Esophagus muscularis mucosa (tissue), 4 donors: ENCODE results near the gene RUNX1. TPM values are rescaled to one million over a fixed set of nuclear protein-coding genes. Genes with fewer than 3 reads are reported as not detected.

Source experiments
- DNase-seq: peaks from one replicate; pipeline ENCODE4 v3.0.0-alpha.2; 2017; ENCODE audit errors: extremely low spot score
- H3K27ac ChIP-seq, 4 donors: fragments of 200-600 bp; sonication (generic); replicated peaks in 1 of 4; 1 replicate in 3 of 4; 2 replicates in 1 of 4; pipeline ENCODE4 v1.5.1; 2016 to 2019; ENCODE audit warnings: mild to moderate bottlenecking in 1 of 4
- H3K27me3 ChIP-seq, 4 donors: fragments of 200-600 bp; sonication (generic); one replicate each; pipeline versions ENCODE4 v1.5.1 to v1.6.0; 2016 to 2019
- H3K36me3 ChIP-seq, 4 donors: fragments of 200-600 bp; sonication (generic); one replicate each; pipeline ENCODE4 v1.5.1; 2016 to 2019
- H3K4me1 ChIP-seq, 4 donors: fragments of 200-600 bp; sonication (generic); one replicate each; pipeline ENCODE4 v1.5.1; 2016 to 2019
- H3K4me3 ChIP-seq, 4 donors: fragments of 200-600 bp; sonication (generic); 1 replicate in 2 of 4; 2 replicates in 2 of 4; pipeline ENCODE4 v1.5.1; 2016 to 2019; ENCODE audit warnings: mild to moderate bottlenecking in 4 of 4, moderate library complexity in 1 of 4
- H3K9me3 ChIP-seq, 4 donors: fragments of 200-600 bp; sonication (generic); 1 replicate in 3 of 4; 2 replicates in 1 of 4; pipeline ENCODE4 v1.5.1; 2016 to 2019
- EP300 ChIP-seq: sonication (generic); formaldehyde crosslinking; IDR thresholded peaks from one replicate; pipeline ENCODE4 v1.6.1; 2017; ENCODE audit warnings: antibody characterized with exemption
- POLR2A ChIP-seq: fragments of 450-650 bp; IDR thresholded peaks from one replicate; pipeline ENCODE4 v1.6.1; 2017; ENCODE audit warnings: antibody characterized with exemption, moderate library complexity, mild to moderate bottlenecking, low read depth
- POLR2AphosphoS5 ChIP-seq, 2 donors: sonication (generic); formaldehyde crosslinking; IDR thresholded peaks; one replicate each; pipeline ENCODE4 v1.6.1; 2017; ENCODE audit warnings: antibody characterized with exemption in 2 of 2
- WGBS: methylation state at CpG from one replicate; pipeline ENCODE4 v1.1.5; 2018; 5-methylcytosine and 5-hydroxymethylcytosine counted together
- intact Hi-C: fragments of 100-400 bp; cut with DNase I; formaldehyde crosslinking; loops from one replicate; pipeline ENCODE4 v1.15.1; 2023
- total RNA-seq, 4 donors: library from RNA; depleted of rRNA; stranded (reverse); fragments of >200 nt; gene quantifications; one replicate each; pipeline versions ENCODE4 v1.1.0 to v1.2.1, GENCODE V29; 2016
- TF ChIP-seq, protein P1 (sequence below), 3 experiments: fragments of 200-600 bp in 2 of 3; fragments of 450-650 bp in 1 of 3; sonication (generic) in 2 of 3; IDR thresholded peaks; one replicate each; pipeline ENCODE4 v1.5.1; 2017 to 2019; ENCODE audit warnings: antibody characterized with exemption in 3 of 3, mild to moderate bottlenecking in 2 of 3, moderate library complexity in 1 of 3

RUNX1 gene
- total RNA-seq, 4 donors from 2014 or later: 3.7 to 10.9 (median 5.6) TPM

DNA sequence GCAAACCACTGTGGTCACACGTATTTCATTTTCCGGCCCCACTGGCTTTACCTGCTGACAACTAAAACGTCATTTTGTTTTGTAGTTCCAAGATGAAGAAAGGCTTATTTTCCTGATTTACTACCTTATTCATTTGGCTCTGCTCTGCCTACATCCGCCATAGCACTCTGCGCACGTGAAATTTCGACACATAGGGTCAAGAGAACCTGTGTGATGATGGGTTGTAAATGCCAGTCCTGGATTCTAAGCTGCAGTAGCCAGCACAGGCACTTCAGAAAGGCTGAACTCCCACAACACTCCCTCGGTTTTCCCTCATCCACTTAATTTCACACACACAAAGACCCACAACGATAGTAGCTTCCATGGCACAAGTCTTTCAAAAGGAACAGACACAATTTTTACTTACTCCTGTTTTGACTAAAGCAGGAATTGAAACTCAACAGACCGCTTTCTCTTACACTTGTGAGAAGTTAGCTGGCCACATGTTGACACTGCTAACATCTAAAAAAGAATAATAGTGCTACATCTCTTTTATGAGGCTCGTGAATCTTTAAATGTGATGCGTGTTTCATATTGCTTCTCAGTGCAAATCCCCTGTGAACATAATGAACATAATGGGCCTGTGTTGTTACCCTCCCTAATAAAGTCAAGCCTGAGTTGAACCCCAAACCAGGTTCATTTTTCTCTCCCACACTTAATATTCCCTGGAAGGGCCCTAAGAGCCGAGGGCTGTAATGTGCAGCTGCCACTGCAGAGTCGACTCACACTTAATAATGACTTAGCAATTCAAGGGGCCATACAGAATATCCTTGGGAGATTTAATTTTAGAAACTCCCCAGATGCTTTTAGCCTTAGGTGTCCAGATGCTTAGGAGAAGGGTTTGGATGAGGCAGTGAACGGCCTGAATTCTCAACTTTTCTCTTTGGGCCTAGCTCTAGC lies 1.5 kb upstream of the RUNX1 start:
- no peaks in the 10 kb centered on the region for H3K9me3 ChIP-seq
- H3K27me3 ChIP-seq: peaks cover 0 to 13% (median 1%) of the 10 kb centered on the region in 4 donors
- no peak overlapping the region for H3K4me3 ChIP-seq
- H3K27ac ChIP-seq: no peak overlapping the region
- no peaks in the 10 kb centered on the region for H3K36me3 ChIP-seq
- peak; percentile 66 for DNase-seq
- intact Hi-C loops: no loop called here
- TF ChIP-seq, protein P1, sequence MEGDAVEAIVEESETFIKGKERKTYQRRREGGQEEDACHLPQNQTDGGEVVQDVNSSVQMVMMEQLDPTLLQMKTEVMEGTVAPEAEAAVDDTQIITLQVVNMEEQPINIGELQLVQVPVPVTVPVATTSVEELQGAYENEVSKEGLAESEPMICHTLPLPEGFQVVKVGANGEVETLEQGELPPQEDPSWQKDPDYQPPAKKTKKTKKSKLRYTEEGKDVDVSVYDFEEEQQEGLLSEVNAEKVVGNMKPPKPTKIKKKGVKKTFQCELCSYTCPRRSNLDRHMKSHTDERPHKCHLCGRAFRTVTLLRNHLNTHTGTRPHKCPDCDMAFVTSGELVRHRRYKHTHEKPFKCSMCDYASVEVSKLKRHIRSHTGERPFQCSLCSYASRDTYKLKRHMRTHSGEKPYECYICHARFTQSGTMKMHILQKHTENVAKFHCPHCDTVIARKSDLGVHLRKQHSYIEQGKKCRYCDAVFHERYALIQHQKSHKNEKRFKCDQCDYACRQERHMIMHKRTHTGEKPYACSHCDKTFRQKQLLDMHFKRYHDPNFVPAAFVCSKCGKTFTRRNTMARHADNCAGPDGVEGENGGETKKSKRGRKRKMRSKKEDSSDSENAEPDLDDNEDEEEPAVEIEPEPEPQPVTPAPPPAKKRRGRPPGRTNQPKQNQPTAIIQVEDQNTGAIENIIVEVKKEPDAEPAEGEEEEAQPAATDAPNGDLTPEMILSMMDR (IDR thresholded peaks at IDR 0.05): no peak
- TF ChIP-seq POLR2AphosphoS5 (IDR thresholded peaks at IDR 0.05) (no peak), POLR2A (no peak), EP300 (no peak)
- H3K4me1 ChIP-seq: peaks cover 8 to 48% (median 34%) of the 10 kb centered on the region in 4 donors
- WGBS: 78% methylated on average over 15 of the region's 15 CpGs

DNA sequence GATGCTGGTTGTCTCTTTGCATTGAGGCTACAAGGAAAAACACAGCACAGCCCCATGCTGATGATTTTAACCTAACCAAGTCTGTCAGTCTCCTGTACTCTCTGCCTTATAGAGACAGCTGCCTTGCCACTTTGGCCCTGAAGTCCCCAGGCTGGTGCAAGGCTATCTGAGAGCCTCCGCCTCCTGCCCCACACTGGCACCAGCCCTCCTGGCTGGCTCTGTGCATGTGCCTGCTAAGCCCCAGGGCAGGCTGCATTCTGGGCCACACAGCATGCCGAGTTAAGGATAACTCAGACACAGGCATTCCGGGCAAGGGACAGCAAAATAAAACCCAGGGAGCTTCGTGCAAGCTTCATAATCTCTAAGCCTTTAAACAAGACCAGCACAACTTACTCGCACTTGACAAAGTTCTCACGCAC lies 910 bp downstream of the RUNX1 start:
- Histone ChIP-seq H3K4me1 (peaks cover 8 to 36% (median 23%) of the 10 kb centered on the region in 4 donors), H3K27me3 (peaks cover 0 to 16% (median 3%) of the 10 kb centered on the region in 4 donors), H3K9me3 (no peaks in the 10 kb centered on the region), H3K36me3 (no peaks in the 10 kb centered on the region), H3K4me3 (peak overlapping the region; percentile 26 to 41 (median 28)), H3K27ac (peak overlapping the region in 2 of 4 donors; percentile 3 to 45)
- intact Hi-C loops: no loop called here
- no peak for TF ChIP-seq EP300
- TF ChIP-seq, protein P1 (IDR thresholded peaks at IDR 0.05): no peak
- no peak for TF ChIP-seq POLR2AphosphoS5 (IDR thresholded peaks at IDR 0.05)
- no peak for TF ChIP-seq POLR2A
- WGBS: 78% methylated on average over 6 of the region's 6 CpGs
- peak; percentile 77 for DNase-seq

DNA sequence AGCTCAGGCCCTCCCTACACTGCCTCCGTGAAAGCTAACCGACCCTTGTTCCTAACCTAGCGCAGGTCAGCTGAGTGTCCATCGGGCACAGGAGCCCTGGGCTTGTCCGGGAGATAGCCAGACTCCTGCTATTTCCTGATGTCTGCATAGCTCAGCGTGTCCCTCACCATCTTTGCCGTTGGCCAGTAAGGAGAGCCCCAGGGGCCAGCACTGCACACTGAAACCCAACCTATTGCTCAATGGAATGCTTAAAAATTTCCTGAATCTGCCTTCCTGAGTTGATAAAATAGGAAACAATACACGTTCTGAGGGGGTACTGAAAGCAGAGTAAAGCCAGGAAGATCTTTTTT lies 2.2 kb downstream of the RUNX1 start:
- TF ChIP-seq, protein P1 (IDR thresholded peaks at IDR 0.05): no peak
- TF ChIP-seq EP300 (no peak), POLR2AphosphoS5 (IDR thresholded peaks at IDR 0.05) (no peak), POLR2A (no peak)
- 39% methylated on average over 8 of the region's 8 CpGs for WGBS
- Histone ChIP-seq H3K27me3 (peaks cover 0 to 16% (median 3%) of the 10 kb centered on the region in 4 donors), H3K4me1 (peaks cover 8 to 24% (median 17%) of the 10 kb centered on the region in 4 donors), H3K27ac (peak overlapping the region in 1 of 4 donors; percentile 30), H3K9me3 (no peaks in the 10 kb centered on the region), H3K36me3 (no peaks in the 10 kb centered on the region), H3K4me3 (peak overlapping the region; percentile 5 to 41 (median 26))
- no peak for DNase-seq
- intact Hi-C loops: no loop called here

DNA sequence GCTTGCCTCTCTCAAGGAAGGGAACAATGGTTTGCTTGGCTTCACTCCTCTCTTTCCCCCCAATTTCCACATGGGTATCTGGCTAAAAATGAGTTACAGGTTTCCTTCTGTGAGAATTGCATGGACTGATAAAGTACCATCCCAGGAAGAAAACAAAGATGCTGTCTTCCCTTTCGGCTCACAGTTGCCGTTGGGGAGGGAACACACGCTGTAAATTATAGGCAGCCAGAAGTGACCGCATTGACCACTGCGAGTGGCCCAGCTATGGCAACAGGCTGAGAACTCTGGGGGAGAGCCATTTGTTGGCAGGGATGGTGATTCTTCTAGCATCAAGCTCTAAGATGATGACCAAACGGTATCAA lies 2.9 kb downstream of the RUNX1 start:
- 93% methylated on average over 6 of the region's 6 CpGs for WGBS
- Histone ChIP-seq H3K27ac (no peak overlapping the region), H3K4me3 (no peak overlapping the region), H3K36me3 (no peaks in the 10 kb centered on the region), H3K27me3 (peaks cover 0 to 16% (median 3%) of the 10 kb centered on the region in 4 donors), H3K9me3 (no peaks in the 10 kb centered on the region), H3K4me1 (peaks cover 5 to 19% (median 15%) of the 10 kb centered on the region in 4 donors)
- peak; percentile 31 for DNase-seq
- no peak for TF ChIP-seq POLR2AphosphoS5 (IDR thresholded peaks at IDR 0.05)
- TF ChIP-seq POLR2A: no peak
- TF ChIP-seq, protein P1 (IDR thresholded peaks at IDR 0.05): no peak
- no peak for TF ChIP-seq EP300
- intact Hi-C loops: no loop called here
